Left ventricle myocardium inferior (tissue), 1 donor: Measurements from ENCODE around the gene SH3TC1. TPM values are rescaled to one million over a fixed set of nuclear protein-coding genes. Genes with fewer than 3 reads are reported as not detected.
A peak's percentile ranks its signal among the peaks of the same experiment; 100 is the strongest.

Source experiments
- DNase-seq: peaks from one replicate; pipeline ENCODE4 v3.0.0-alpha.2; 2020
- H3K27ac ChIP-seq: fragments of 200-600 bp; replicated peaks from 2 replicates; pipeline ENCODE4 v1.8.0; 2021
- H3K27me3 ChIP-seq: fragments of 200-600 bp; 2 replicates; pipeline ENCODE4 v1.8.0; 2021; ENCODE audit warnings: low read depth
- H3K36me3 ChIP-seq: fragments of 200-600 bp; 2 replicates; pipeline ENCODE4 v1.8.0; 2021
- H3K4me1 ChIP-seq: fragments of 200-600 bp; 2 replicates; pipeline ENCODE4 v1.8.0; 2021
- H3K4me3 ChIP-seq: fragments of 200-600 bp; 2 replicates; pipeline ENCODE4 v1.8.0; 2021; ENCODE audit warnings: mild to moderate bottlenecking, moderate library complexity
- H3K9me3 ChIP-seq: fragments of 200-600 bp; replicated peaks from 2 replicates; pipeline ENCODE4 v1.8.0; 2021
- CTCF ChIP-seq: fragments of 200-600 bp; IDR thresholded peaks from 2 replicates; pipeline ENCODE4 v1.8.0; 2021; ENCODE audit warnings: antibody characterized with exemption, mild to moderate bottlenecking, borderline replicate concordance
- intact Hi-C: fragments of 100-400 bp; cut with micrococcal nuclease; formaldehyde crosslinking; loops from one replicate; pipeline ENCODE4 v1.11.0; 2022
- total RNA-seq: library from RNA; stranded (reverse); fragmentation: NEBNext Ultra II Directional; extraction: Animal tissue kit (Norgen Biotek cat#: 25700); gene quantifications from one replicate; pipeline ENCODE4 v1.2.1, GENCODE V29; 2021
- donor health status: DM: no; HTN: yes; CAD: no; lungs with severe emphysema.

SH3TC1 gene
- total RNA-seq, 1 donor from 2014 or later, result 13.6 TPM

- no peaks in the 10 kb centered on the region for H3K27me3 ChIP-seq
- H3K9me3 ChIP-seq, result no peaks in the 10 kb centered on the region
- intact Hi-C loops, result no loop called here
- DNase-seq, result no peak
- H3K27ac ChIP-seq, result peak overlapping the region; percentile 45
- H3K36me3 ChIP-seq, result peaks cover 37% of the 10 kb centered on the region
- TF ChIP-seq CTCF, result no peak
- no peak overlapping the region for H3K4me3 ChIP-seq
- peaks cover 8% of the 10 kb centered on the region for H3K4me1 ChIP-seq
Measured at GRCh38 chr4:8221985-8222384, 22.9 kb downstream of the SH3TC1 start.

GRCh38 chr4:8222609-8223388 is 23.7 kb downstream of the SH3TC1 start:
- DNase-seq, result no peak
- peaks cover 10% of the 10 kb centered on the region for H3K4me1 ChIP-seq

GRCh38 chr4:8224267-8224974 is 25.3 kb downstream of the SH3TC1 start:
- H3K4me1 ChIP-seq, result peaks cover 21% of the 10 kb centered on the region
- no peak overlapping the region for H3K4me3 ChIP-seq
- no peaks in the 10 kb centered on the region for H3K9me3 ChIP-seq
- H3K27me3 ChIP-seq, result no peaks in the 10 kb centered on the region
- no peak for TF ChIP-seq CTCF
- intact Hi-C loops, result no loop called here
- H3K36me3 ChIP-seq, result peaks cover 25% of the 10 kb centered on the region
- H3K27ac ChIP-seq, result no peak overlapping the region
- no peak for DNase-seq

More at GRCh38 chr4:8222609-8223388, 23.7 kb downstream of the SH3TC1 start:
- intact Hi-C loops, result no loop called here
- H3K36me3 ChIP-seq, result peaks cover 29% of the 10 kb centered on the region
- no peaks in the 10 kb centered on the region for H3K9me3 ChIP-seq
- H3K4me3 ChIP-seq, result no peak overlapping the region
- no peak overlapping the region for H3K27ac ChIP-seq
- H3K27me3 ChIP-seq, result no peaks in the 10 kb centered on the region
- TF ChIP-seq CTCF, result no peak

GRCh38 chr4:8224975-8225625 is 26.0 kb downstream of the SH3TC1 start:
- H3K9me3 ChIP-seq, result no peaks in the 10 kb centered on the region
- no peak for TF ChIP-seq CTCF
- H3K4me1 ChIP-seq, result peaks cover 21% of the 10 kb centered on the region
- intact Hi-C loops, result no loop called here
- H3K27ac ChIP-seq, result no peak overlapping the region
- H3K27me3 ChIP-seq, result no peaks in the 10 kb centered on the region
- no peak overlapping the region for H3K4me3 ChIP-seq
- H3K36me3 ChIP-seq, result peaks cover 20% of the 10 kb centered on the region
- no peak for DNase-seq

- H3K36me3 ChIP-seq, result peaks cover 12% of the 10 kb centered on the region
Measured at GRCh38 chr4:8225706-8226443, 26.8 kb downstream of the SH3TC1 start.

More at GRCh38 chr4:8225706-8226443, 26.8 kb downstream of the SH3TC1 start:
- no peaks in the 10 kb centered on the region for H3K9me3 ChIP-seq
- intact Hi-C loops, result no loop called here
- peaks cover 21% of the 10 kb centered on the region for H3K4me1 ChIP-seq
- no peak for DNase-seq
- no peak overlapping the region for H3K4me3 ChIP-seq
- H3K27me3 ChIP-seq, result no peaks in the 10 kb centered on the region
- no peak for TF ChIP-seq CTCF
- no peak overlapping the region for H3K27ac ChIP-seq
